T-helper 2 cell treated with Interferon-gamma antibody and Interleukin-4, amounts not matched to agents 100 ng/mL and 5 ng/mL, for 36 hours (primary cell): Measurements from ENCODE around the gene PELO. TPM values are rescaled to one million over a fixed set of nuclear protein-coding genes. Genes with fewer than 3 reads are reported as not detected.

Experiments used
- intact Hi-C: fragments of 100-400 bp; cut with micrococcal nuclease; formaldehyde crosslinking; loops from one replicate; pipeline ENCODE4 v1.15.1; 2023
- total RNA-seq: library from RNA; stranded (reverse); gene quantifications from 2 replicates; pipeline ENCODE4 v1.2.3, GENCODE V29; 2022

PELO gene
- total RNA-seq, result 14.3 and 14.7 TPM in 2 replicates

GRCh38 chr5:52787600-52788504, at the start of gene PELO, which contains the start of gene ITGA1:
TSS of gene PELO (plus strand) at chr5:52787916. CDS start at chr5:52800395, 12,479 bp downstream.
TSS of gene ITGA1 (plus strand) at chr5:52787916. CDS start at chr5:52788354, 438 bp downstream.
- intact Hi-C loops, result loop anchor here (1.0 to 5.0 kb wide), 6 partner anchors 11 to 127 kb away; no protein-coding TSS in a partner anchor

- intact Hi-C loops, result no loop called here
Measured at GRCh38 chr5:52738095-52738506, 49.6 kb upstream of the PELO start.

GRCh38 chr5:52740007-52740406, 47.7 kb upstream of the PELO start:
- intact Hi-C loops, result no loop called here

- intact Hi-C loops, result loop anchor here (1.0 kb wide), 1 partner anchor 18 kb away; no protein-coding TSS in a partner anchor
Measured at GRCh38 chr5:52743012-52743411, 44.7 kb upstream of the PELO start.

GRCh38 chr5:52743529-52743928, 44.2 kb upstream of the PELO start:
- intact Hi-C loops, result loop anchor here (1.0 kb wide), 1 partner anchor 18 kb away; no protein-coding TSS in a partner anchor

GRCh38 chr5:52743970-52744369, 43.7 kb upstream of the PELO start:
- intact Hi-C loops, result loop anchor here (1.0 to 2.0 kb wide), 5 partner anchors 19 to 56 kb away; partner anchors contain the start of genes ITGA1 and PELO

- intact Hi-C loops, result loop anchor here (1.0 to 2.0 kb wide), 4 partner anchors 26 to 55 kb away; partner anchors contain the start of genes ITGA1 and PELO
Measured at GRCh38 chr5:52744867-52745458, 42.8 kb upstream of the PELO start.

- intact Hi-C loops, result no loop called here
Measured at GRCh38 chr5:52746539-52746938, 41.2 kb upstream of the PELO start.

- intact Hi-C loops, result no loop called here
Measured at GRCh38 chr5:52748590-52748989, 39.1 kb upstream of the PELO start.

GRCh38 chr5:52749666-52750065, 38.0 kb upstream of the PELO start:
- intact Hi-C loops, result no loop called here

- intact Hi-C loops, result no loop called here
Measured at GRCh38 chr5:52751137-52751536, 36.6 kb upstream of the PELO start.

GRCh38 chr5:52754051-52754450, 33.7 kb upstream of the PELO start:
- intact Hi-C loops, result no loop called here

GRCh38 chr5:52757527-52757926, 30.2 kb upstream of the PELO start:
- intact Hi-C loops, result no loop called here

- intact Hi-C loops, result no loop called here
Measured at GRCh38 chr5:52758014-52758413, 29.7 kb upstream of the PELO start.

GRCh38 chr5:52759331-52759730, 28.4 kb upstream of the PELO start:
- intact Hi-C loops, result no loop called here

- intact Hi-C loops, result no loop called here
Measured at GRCh38 chr5:52760695-52761366, 26.9 kb upstream of the PELO start.

GRCh38 chr5:52767217-52767743, 20.4 kb upstream of the PELO start:
- intact Hi-C loops, result no loop called here

- intact Hi-C loops, result no loop called here
Measured at GRCh38 chr5:52767766-52768480, 19.8 kb upstream of the PELO start.

GRCh38 chr5:52769061-52769460, 18.7 kb upstream of the PELO start:
- intact Hi-C loops, result no loop called here

GRCh38 chr5:52770287-52770939, 17.3 kb upstream of the PELO start:
- intact Hi-C loops, result loop anchor here (2.0 kb wide), 1 partner anchor 16 kb away; the partner anchor contains the start of genes ITGA1 and PELO
